RWPE1 (cell line): ENCODE results near the gene SHISA8.
A peak's percentile ranks its signal among the peaks of the same experiment; 100 is the strongest.

Source experiments
- CTCF ChIA-PET: fragments of 350-600 bp; sonication (Branson Sonifier 250); formaldehyde crosslinking; extraction: SDS; loops from one replicate; lab custom pipeline; 2021; lab: Yijun Ruan, JAX
- POLR2A ChIA-PET: fragments of 400-600 bp; formaldehyde crosslinking; extraction: SDS; loops from one replicate; lab custom pipeline; 2020; ENCODE audit warnings: antibody characterized with exemption; ENCODE audit not compliant: low non-redundant PET; lab: Yijun Ruan, JAX
- DNase-seq: peaks from one replicate; pipeline ENCODE4 v3.0.0; 2012; ENCODE audit warnings: low spot score
- H3K27ac ChIP-seq: fragments of 450-650 bp; 2 replicates; pipeline ENCODE4 v1.5.1; 2017
- CTCF ChIP-seq: fragments of 450-650 bp; conservative IDR thresholded peaks from 2 replicates; pipeline ENCODE4 v1.5.1; 2017; ENCODE audit warnings: low read depth, mild to moderate bottlenecking

Gene SHISA8

GRCh38 chr22:41888627-41889200 is 26.2 kb downstream of the SHISA8 start:
- no peak for TF ChIP-seq CTCF
- CTCF ChIA-PET, result no interaction called here
- no peak overlapping the region for H3K27ac ChIP-seq
- no peak for DNase-seq
- POLR2A ChIA-PET, result no interaction called here

- ChIA-PET POLR2A (no interaction called here), CTCF (no interaction called here)
- no peak for TF ChIP-seq CTCF
- DNase-seq, result no peak
- no peak overlapping the region for H3K27ac ChIP-seq
Observed at GRCh38 chr22:41885516-41885915, 29.4 kb downstream of the SHISA8 start.

- ChIA-PET CTCF (no interaction called here), POLR2A (no interaction called here)
Observed at GRCh38 chr22:41885116-41885515, 29.8 kb downstream of the SHISA8 start.

DNA sequence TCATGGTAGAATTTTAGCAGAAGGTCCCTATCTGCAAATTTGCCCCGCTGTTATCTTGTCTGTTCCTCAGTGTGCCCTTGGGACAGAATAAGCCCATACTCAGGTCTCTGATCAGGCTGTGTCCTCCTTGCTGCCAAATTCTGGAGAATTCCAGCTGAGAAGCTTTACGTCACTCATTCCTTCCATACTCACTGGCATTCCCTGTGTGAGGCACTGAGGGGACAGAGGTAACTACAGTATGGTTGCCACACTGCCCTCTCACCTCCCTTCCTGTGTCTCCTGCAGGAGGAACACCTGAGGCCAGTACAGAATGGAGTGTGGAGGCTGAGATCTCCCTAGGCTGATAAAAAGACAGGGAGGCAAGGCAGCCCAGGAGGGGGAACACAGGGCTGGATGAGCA is 31.5 kb downstream of the SHISA8 start:
- no peak for DNase-seq
- ChIA-PET POLR2A (no interaction called here), CTCF (no interaction called here)
- no peak overlapping the region for H3K27ac ChIP-seq
- no peak for TF ChIP-seq CTCF

More at GRCh38 chr22:41885116-41885515, 29.8 kb downstream of the SHISA8 start:
- TF ChIP-seq CTCF, result no peak
- H3K27ac ChIP-seq, result peak overlapping the region; percentile 6; the same call in 1 of the 2 replicates
- no peak for DNase-seq

DNA sequence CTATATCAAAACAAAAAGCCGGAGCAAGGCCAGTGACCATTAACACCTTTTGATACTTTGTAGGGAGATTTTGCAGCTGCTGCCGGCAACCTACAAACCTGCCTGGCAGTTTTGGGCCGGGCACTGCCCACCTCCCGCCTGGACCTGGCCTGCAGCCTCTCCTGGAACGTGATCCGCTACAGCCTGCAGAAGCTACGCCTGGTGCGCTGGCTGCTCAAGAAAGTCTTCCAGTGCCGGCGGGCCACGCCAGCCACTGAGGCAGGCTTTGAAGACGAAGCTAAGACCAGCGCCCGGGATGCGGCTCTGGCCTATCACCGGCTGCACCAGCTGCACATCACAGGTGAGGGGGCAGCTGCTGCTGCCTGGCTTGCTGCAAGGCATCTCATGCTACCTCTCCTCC is 34.2 kb downstream of the SHISA8 start:
- CTCF ChIA-PET, result interaction anchor here (0.5 kb wide), 1 partner anchor 1266 kb away, joined by 8 read pairs; no protein-coding TSS in a partner anchor
- POLR2A ChIA-PET, result no interaction called here

GRCh38 chr22:41876675-41877074 is 38.2 kb downstream of the SHISA8 start:
- DNase-seq, result no peak
- POLR2A ChIA-PET, result no interaction called here
- CTCF ChIA-PET, result interaction anchor here (0.8 kb wide), 1 partner anchor 65 kb away, joined by 3 read pairs; no protein-coding TSS in a partner anchor
- TF ChIP-seq CTCF, result no peak
- H3K27ac ChIP-seq, result no peak overlapping the region

More for the DNA sequence above, 34.2 kb downstream of the SHISA8 start:
- DNase-seq, result no peak
- no peak overlapping the region for H3K27ac ChIP-seq
- no peak for TF ChIP-seq CTCF
